Endothelial cell (in vitro differentiated cells): ENCODE results near the gene P2RX2. TPM values are rescaled to one million over a fixed set of nuclear protein-coding genes. Genes with fewer than 3 reads are reported as not detected.

Source experiments
- DNase-seq: peaks from one replicate; pipeline ENCODE4 v3.0.0; 2021; ENCODE audit warnings: low spot score
- H3K27ac Mint-ChIP-seq: one replicate; pipeline ENCODE4 v1.8.0; 2021; ENCODE audit warnings: mixed read lengths, inconsistent platforms; ENCODE audit not compliant: unreplicated experiment
- H3K27me3 Mint-ChIP-seq: one replicate; pipeline ENCODE4 v1.8.0; 2021; ENCODE audit warnings: mild to moderate bottlenecking, moderate library complexity, mixed read lengths, inconsistent platforms; ENCODE audit not compliant: unreplicated experiment
- H3K36me3 Mint-ChIP-seq: one replicate; pipeline ENCODE4 v1.8.0; 2021; ENCODE audit warnings: mild to moderate bottlenecking, low read depth, mixed read lengths, inconsistent platforms; ENCODE audit not compliant: unreplicated experiment
- H3K4me1 Mint-ChIP-seq: one replicate; pipeline ENCODE4 v1.8.0; 2021; ENCODE audit warnings: mild to moderate bottlenecking, mixed read lengths, inconsistent platforms; ENCODE audit not compliant: unreplicated experiment
- H3K4me3 Mint-ChIP-seq: one replicate; pipeline ENCODE4 v1.8.0; 2021; ENCODE audit warnings: mild to moderate bottlenecking, mixed read lengths, inconsistent platforms; ENCODE audit not compliant: unreplicated experiment
- H3K9me3 Mint-ChIP-seq: one replicate; pipeline ENCODE4 v1.8.0; 2021; ENCODE audit warnings: mixed read lengths, inconsistent platforms; ENCODE audit not compliant: unreplicated experiment
- CTCF ChIP-seq: fragments of 200-600 bp; sonication (generic); IDR thresholded peaks from one replicate; pipeline ENCODE4 v1.5.0; 2021; ENCODE audit warnings: antibody characterized with exemption; ENCODE audit not compliant: unreplicated experiment
- total RNA-seq: library from RNA; stranded (reverse); fragmentation: NEBNext Ultra II Directional; extraction: Animal tissue kit (Norgen Biotek cat#: 25700); gene quantifications from one replicate; pipeline ENCODE4 v1.2.1, GENCODE V29; 2021; ENCODE audit not compliant: unreplicated experiment

The P2RX2 gene
- total RNA-seq, 1 donor from 2014 or later = not detected

- no peak overlapping the region for H3K4me3 Mint-ChIP-seq
- H3K9me3 Mint-ChIP-seq = peaks cover 4% of the 10 kb centered on the region
- TF ChIP-seq CTCF = no peak
- H3K27ac Mint-ChIP-seq = no peak overlapping the region
- peaks cover 22% of the 10 kb centered on the region for H3K36me3 Mint-ChIP-seq
- no peak for DNase-seq
- H3K4me1 Mint-ChIP-seq = peaks cover 9% of the 10 kb centered on the region
- peaks cover 35% of the 10 kb centered on the region for H3K27me3 Mint-ChIP-seq
Measured at GRCh38 chr12:132619071-132619385, 452 bp downstream of the P2RX2 start.

GRCh38 chr12:132619386-132620112 is 973 bp downstream of the P2RX2 start:
- TF ChIP-seq CTCF = no peak
- Mint-ChIP-seq H3K4me1 (peaks cover 9% of the 10 kb centered on the region), H3K4me3 (no peak overlapping the region), H3K27ac (no peak overlapping the region), H3K9me3 (peaks cover 4% of the 10 kb centered on the region), H3K36me3 (peaks cover 22% of the 10 kb centered on the region), H3K27me3 (peaks cover 33% of the 10 kb centered on the region)
- DNase-seq = no peak

- DNase-seq = no peak
Measured at GRCh38 chr12:132620113-132620898, 1.7 kb downstream of the P2RX2 start.

GRCh38 chr12:132620899-132621656 is 2.5 kb downstream of the P2RX2 start:
- H3K4me3 Mint-ChIP-seq = no peak overlapping the region
- TF ChIP-seq CTCF = no peak
- H3K27me3 Mint-ChIP-seq = peaks cover 27% of the 10 kb centered on the region
- no peaks in the 10 kb centered on the region for H3K9me3 Mint-ChIP-seq
- DNase-seq = no peak
- H3K4me1 Mint-ChIP-seq = peaks cover 6% of the 10 kb centered on the region
- peaks cover 22% of the 10 kb centered on the region for H3K36me3 Mint-ChIP-seq
- no peak overlapping the region for H3K27ac Mint-ChIP-seq

More at GRCh38 chr12:132620113-132620898, 1.7 kb downstream of the P2RX2 start:
- H3K4me1 Mint-ChIP-seq = peaks cover 9% of the 10 kb centered on the region
- H3K27me3 Mint-ChIP-seq = peaks cover 31% of the 10 kb centered on the region
- no peak overlapping the region for H3K4me3 Mint-ChIP-seq
- peaks cover 4% of the 10 kb centered on the region for H3K9me3 Mint-ChIP-seq
- TF ChIP-seq CTCF = no peak
- H3K27ac Mint-ChIP-seq = no peak overlapping the region
- H3K36me3 Mint-ChIP-seq = peaks cover 25% of the 10 kb centered on the region
